HCT116 (cell line): ENCODE measurements around the gene KCTD1. TPM values are rescaled to one million over a fixed set of nuclear protein-coding genes. Genes with fewer than 3 reads are reported as not detected.
A peak's percentile ranks its signal among the peaks of the same experiment; 100 is the strongest.

Experiments used
- ATAC-seq: fragments of 200-7000 bp; cut with Tn5 transposase; 2 replicates; pipeline ENCODE4 v1.9.1; 2020; ENCODE audit warnings: mild to moderate bottlenecking, moderate library complexity
- BruUV-seq: library from RNA; stranded (reverse); fragments of 400-500 nt; replicated peaks from 2 replicates; lab custom pipeline; 2021; lab: Mats Ljungman, UMichigan
- CTCF ChIA-PET: fragments of 300-600 bp; sonication (Branson Sonifier 250); formaldehyde crosslinking; loops from one replicate; lab custom pipeline; 2021; ENCODE audit warnings: antibody characterized with exemption; lab: Charles Lee
- POLR2A ChIA-PET: fragments of 300-600, 350-600 bp; sonication (Branson Sonifier 250); formaldehyde crosslinking; loops from one replicate; lab custom pipeline; 2021; ENCODE audit warnings: antibody characterized with exemption; lab: Charles Lee
- RAD21 ChIA-PET, 2 experiments: fragments of 300-600 bp; sonication (Branson Sonifier 250); formaldehyde crosslinking; loops; one replicate each; lab custom pipeline; 2023; ENCODE audit warnings: low total read pairs in 2 of 2; ENCODE audit not compliant: uncharacterized antibody in 2 of 2, unreplicated experiment in 2 of 2, low non-redundant PET in 1 of 2; lab: Charles Lee
- DNase-seq: peaks from one replicate; pipeline ENCODE4 v3.0.0-alpha.2; 2010; ENCODE audit warnings: low read depth, low spot score
- H2AFZ ChIP-seq: fragments of 200-600 bp; shearing (Covaris generic), sonication (generic); 2 replicates; pipeline ENCODE4 v1.6.1; 2017; ENCODE audit warnings: low read depth, mixed run types, mixed read lengths, antibody characterized with exemption, low read length; ENCODE audit not compliant: poor library complexity, severe bottlenecking
- H3K27ac ChIP-seq: 2 replicates; pipeline ENCODE4 v1.5.1; 2012; ENCODE audit warnings: low read depth, low read length
- H3K27me3 ChIP-seq: fragments of 200-600 bp; sonication (generic); 2 replicates; pipeline ENCODE4 v1.6.1; 2016; ENCODE audit warnings: mixed run types, low read length, mixed read lengths; ENCODE audit not compliant: insufficient read depth
- H3K36me3 ChIP-seq, 2 experiments: fragments of 200-500 bp in 1 of 2; fragments of 200-600 bp in 1 of 2; sonication (Bioruptor generic) in 1 of 2; sonication (generic) in 1 of 2; 2 replicates each; pipeline versions ENCODE4 v1.5.1 to v1.6.1; 2014 to 2016; ENCODE audit warnings: low read length in 2 of 2, inconsistent platforms in 1 of 2, mixed read lengths in 1 of 2, mixed run types in 1 of 2; ENCODE audit not compliant: insufficient read depth in 2 of 2, control insufficient read depth in 1 of 2
- H3K4me1 ChIP-seq, 2 experiments: fragments of 200-600 bp in 1 of 2; sonication (generic) in 1 of 2; 2 replicates each; pipeline versions ENCODE4 v1.5.1 to v1.6.1; 2012 to 2017; ENCODE audit warnings: low read length in 2 of 2, inconsistent platforms in 1 of 2, mild to moderate bottlenecking in 1 of 2, mixed read lengths in 1 of 2, mixed run types in 1 of 2, moderate library complexity in 1 of 2; ENCODE audit not compliant: insufficient read depth in 2 of 2, control insufficient read depth in 1 of 2
- H3K4me2 ChIP-seq: fragments of 200-600 bp; sonication (generic); 2 replicates; pipeline ENCODE4 v1.6.1; 2017; ENCODE audit warnings: mixed run types, low read length, mixed read lengths
- H3K4me3 ChIP-seq, 2 experiments: fragments of 200-600 bp in 1 of 2; sonication (generic) in 1 of 2; replicated peaks in 1 of 2; 2 replicates each; pipeline ENCODE4 v1.5.1; 2011 to 2016; ENCODE audit warnings: low read length in 2 of 2, control low read depth in 1 of 2, low read depth in 1 of 2, mild to moderate bottlenecking in 1 of 2, mixed read lengths in 1 of 2, mixed run types in 1 of 2
- H3K79me2 ChIP-seq: fragments of 200-600 bp; sonication (generic); 2 replicates; pipeline ENCODE4 v1.6.1; 2017; ENCODE audit warnings: mild to moderate bottlenecking, mixed run types, low read length, moderate library complexity, mixed read lengths; ENCODE audit not compliant: insufficient read depth
- H3K9ac ChIP-seq: fragments of 200-600 bp; sonication (generic); 2 replicates; pipeline ENCODE4 v1.6.1; 2016; ENCODE audit warnings: low read length, mixed read lengths
- H3K9me2 ChIP-seq: fragments of 200-600 bp; sonication (generic), shearing (Covaris generic); 2 replicates; pipeline ENCODE4 v1.6.1; 2017; ENCODE audit warnings: mixed run types, mild to moderate bottlenecking, moderate library complexity; ENCODE audit not compliant: insufficient read depth
- H3K9me3 ChIP-seq, 2 experiments: fragments of 200-500 bp in 1 of 2; fragments of 200-600 bp in 1 of 2; sonication (Bioruptor generic) in 1 of 2; sonication (generic) in 1 of 2; 2 replicates each; pipeline ENCODE4 v1.6.1; 2014 to 2017; ENCODE audit warnings: low read length in 2 of 2, mixed read lengths in 2 of 2, inconsistent platforms in 1 of 2, low read depth in 1 of 2, mild to moderate bottlenecking in 1 of 2, mixed run types in 1 of 2, moderate library complexity in 1 of 2; ENCODE audit not compliant: control insufficient read depth in 1 of 2, insufficient read depth in 1 of 2
- H4K20me1 ChIP-seq: fragments of 200-600 bp; sonication (generic), shearing (Covaris generic); 2 replicates; pipeline ENCODE4 v1.6.1; 2017; ENCODE audit warnings: mixed run types, mild to moderate bottlenecking, moderate library complexity; ENCODE audit not compliant: insufficient read depth
- CBX3 ChIP-seq: IDR thresholded peaks from 2 replicates; pipeline ENCODE4 v1.6.1; 2012; ENCODE audit warnings: low read depth
- CEBPB ChIP-seq: IDR thresholded peaks from 2 replicates; pipeline ENCODE4 v1.6.1; 2012; ENCODE audit warnings: low read depth
- EGR1 ChIP-seq: IDR thresholded peaks from 2 replicates; pipeline ENCODE4 v1.6.1; 2012; ENCODE audit warnings: low read depth
- EZH2 ChIP-seq: fragments of 200-600 bp; sonication (generic); IDR thresholded peaks from 2 replicates; pipeline ENCODE4 v1.6.1; 2017; ENCODE audit warnings: antibody characterized with exemption, mixed run types
- EZH2phosphoT487 ChIP-seq: fragments of 200-600 bp; IDR thresholded peaks from 2 replicates; pipeline ENCODE4 v1.6.1; 2018; ENCODE audit warnings: antibody characterized with exemption, borderline replicate concordance
- JUND ChIP-seq: IDR thresholded peaks from 2 replicates; pipeline ENCODE4 v1.6.1; 2012
- POLR2AphosphoS5 ChIP-seq: IDR thresholded peaks from 2 replicates; pipeline ENCODE4 v1.6.1; 2011; ENCODE audit warnings: mild to moderate bottlenecking, low read depth, low read length, moderate library complexity
- RAD21 ChIP-seq: IDR thresholded peaks from 2 replicates; pipeline ENCODE4 v1.6.1; 2012; ENCODE audit warnings: low read depth, mild to moderate bottlenecking
- SIN3A ChIP-seq: IDR thresholded peaks from 2 replicates; pipeline ENCODE4 v1.6.1; 2012; ENCODE audit warnings: low read depth
- SRF ChIP-seq: IDR thresholded peaks from 2 replicates; pipeline ENCODE4 v1.6.1; 2012; ENCODE audit warnings: low read depth
- YY1 ChIP-seq: IDR thresholded peaks from 2 replicates; pipeline ENCODE4 v1.6.1; 2011; ENCODE audit warnings: low read length, low read depth, moderate library complexity, mild to moderate bottlenecking; ENCODE audit not compliant: insufficient replicate concordance; ENCODE audit errors: extremely low read depth
- ZFX ChIP-seq: fragments of 450-650 bp; IDR thresholded peaks from 2 replicates; pipeline ENCODE4 v1.6.1; 2017
- ZNF274 ChIP-seq: fragments of 200-500 bp; sonication (Bioruptor generic); IDR thresholded peaks from 2 replicates; pipeline ENCODE4 v1.6.1; 2014; ENCODE audit warnings: mild to moderate bottlenecking, low read depth, low read length, inconsistent platforms
- intact Hi-C: fragments of 100-400 bp; cut with micrococcal nuclease; formaldehyde crosslinking; loops from 2 replicates; pipeline ENCODE4 v1.10.0; 2022
- total RNA-seq: library from RNA; stranded (reverse); gene quantifications from one replicate; pipeline ENCODE4 v1.2.1, GENCODE V29; 2021; ENCODE audit not compliant: unreplicated experiment
- TF ChIP-seq, protein P1 (sequence below), 3 experiments: fragments of 200-600 bp in 1 of 3; sonication (generic) in 1 of 3; IDR thresholded peaks in 2 of 3; conservative IDR thresholded peaks in 1 of 3; 2 replicates each; pipeline ENCODE4 v1.5.1; 2012 to 2017; ENCODE audit warnings: low read depth in 2 of 3, low read length in 2 of 3, antibody characterized with exemption in 1 of 3, borderline replicate concordance in 1 of 3, control low read depth in 1 of 3, mild to moderate bottlenecking in 1 of 3, mixed read lengths in 1 of 3, mixed run types in 1 of 3, moderate library complexity in 1 of 3; ENCODE audit not compliant: insufficient read depth in 1 of 3
- TF ChIP-seq, protein P2 (sequence below): IDR thresholded peaks from 2 replicates; pipeline ENCODE4 v1.6.1; 2012; ENCODE audit warnings: low read depth
- TF ChIP-seq, protein P3 (sequence below): IDR thresholded peaks from 2 replicates; pipeline ENCODE4 v1.6.1; 2012

Gene KCTD1
- total RNA-seq, 1 experiment from 2014 or later = 16.8 TPM

DNA sequence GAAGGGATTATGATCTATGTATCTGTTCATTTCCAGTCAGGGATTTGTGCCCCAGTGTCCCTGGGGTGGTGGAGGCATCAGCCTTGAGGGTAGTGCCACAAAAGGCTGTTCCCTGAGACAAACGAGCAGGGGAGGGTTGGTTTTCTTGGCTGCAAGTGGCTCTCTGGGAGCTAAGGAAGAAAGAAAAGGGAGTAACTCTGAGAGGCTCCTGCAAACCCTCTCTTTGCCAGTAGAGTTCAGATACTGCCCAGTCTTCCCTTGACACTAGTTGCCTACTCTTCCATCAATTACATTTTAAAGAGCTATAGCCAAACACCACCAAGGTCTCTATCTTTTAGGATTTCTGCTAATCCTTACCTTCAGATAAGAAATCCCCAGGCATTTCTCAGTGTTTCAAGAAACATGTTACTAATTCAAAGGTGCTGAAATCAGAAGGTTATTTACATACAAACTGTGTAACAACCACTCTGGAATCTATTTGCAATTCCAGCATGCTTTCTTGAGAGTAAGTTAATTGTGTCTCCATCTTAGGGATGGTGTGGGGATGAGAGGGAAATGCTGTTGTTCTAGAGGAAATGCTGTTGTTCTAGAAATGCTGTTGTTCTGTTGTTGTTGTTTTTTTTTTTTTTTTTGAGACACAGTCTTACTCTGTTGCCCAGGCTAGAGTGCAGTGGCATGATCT lies 18.7 kb upstream of the KCTD1 start:
- BruUV-seq = no TSS peak
- Histone ChIP-seq H3K9me3 (no peaks in the 10 kb centered on the region), H3K4me1 (peaks cover 4 to 24% of the 10 kb centered on the region in 2 experiments; a peak in 3 of 4 replicates), H3K27me3 (no peaks in the 10 kb centered on the region), H3K27ac (no peak overlapping the region), H3K4me3 (no peak overlapping the region), H2AFZ (no peak overlapping the region), H3K9ac (no peak overlapping the region), H3K4me2 (no peak overlapping the region), H3K79me2 (no peaks in the 10 kb centered on the region), H4K20me1 (no peaks in the 10 kb centered on the region), H3K9me2 (no peaks in the 10 kb centered on the region), H3K36me3 (no peaks in the 10 kb centered on the region)
- ChIA-PET POLR2A (interaction anchor here (0.7 to 0.9 kb wide), 2 partner anchors 9 to 624 kb away, joined by 3 read pairs; no protein-coding TSS in a partner anchor), RAD21 (interaction anchor here in 1 of 2 experiments (0.7 kb wide), 2 partner anchors 175 to 179 kb away, joined by 3 to 5 read pairs; no protein-coding TSS in a partner anchor), CTCF (interaction anchor here (1.0 to 1.9 kb wide), 3 partner anchors 19 to 183 kb away, joined by 4 to 7 read pairs (median 6); partner anchors contain the start of gene KCTD1)
- ATAC-seq (peak; percentile 63), DNase-seq (no peak)
- no peak for TF ChIP-seq CEBPB
- no peak for TF ChIP-seq JUND
- no peak for TF ChIP-seq POLR2AphosphoS5
- TF ChIP-seq, protein P1, sequence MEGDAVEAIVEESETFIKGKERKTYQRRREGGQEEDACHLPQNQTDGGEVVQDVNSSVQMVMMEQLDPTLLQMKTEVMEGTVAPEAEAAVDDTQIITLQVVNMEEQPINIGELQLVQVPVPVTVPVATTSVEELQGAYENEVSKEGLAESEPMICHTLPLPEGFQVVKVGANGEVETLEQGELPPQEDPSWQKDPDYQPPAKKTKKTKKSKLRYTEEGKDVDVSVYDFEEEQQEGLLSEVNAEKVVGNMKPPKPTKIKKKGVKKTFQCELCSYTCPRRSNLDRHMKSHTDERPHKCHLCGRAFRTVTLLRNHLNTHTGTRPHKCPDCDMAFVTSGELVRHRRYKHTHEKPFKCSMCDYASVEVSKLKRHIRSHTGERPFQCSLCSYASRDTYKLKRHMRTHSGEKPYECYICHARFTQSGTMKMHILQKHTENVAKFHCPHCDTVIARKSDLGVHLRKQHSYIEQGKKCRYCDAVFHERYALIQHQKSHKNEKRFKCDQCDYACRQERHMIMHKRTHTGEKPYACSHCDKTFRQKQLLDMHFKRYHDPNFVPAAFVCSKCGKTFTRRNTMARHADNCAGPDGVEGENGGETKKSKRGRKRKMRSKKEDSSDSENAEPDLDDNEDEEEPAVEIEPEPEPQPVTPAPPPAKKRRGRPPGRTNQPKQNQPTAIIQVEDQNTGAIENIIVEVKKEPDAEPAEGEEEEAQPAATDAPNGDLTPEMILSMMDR (IDR thresholded peaks at IDR 0.05 in 2 of 3, conservative IDR thresholded peaks at IDR 0.05 in 1 of 3; ENCODE audit: borderline replicate concordance in 1 of 3, insufficient read depth in 1 of 3, low read depth in 2 of 3, low read length in 2 of 3) = 0 out of 6 replicates have a peak, but pooled peaks of 1 of the 3 experiments have one; percentile 9
- TF ChIP-seq SIN3A = no peak
- TF ChIP-seq CBX3 = no peak
- TF ChIP-seq ZFX = no peak
- TF ChIP-seq YY1 = no peak
- TF ChIP-seq EZH2 = no peak
- TF ChIP-seq EGR1 = no peak
- no peak for TF ChIP-seq SRF
- TF ChIP-seq RAD21 = 0 out of 2 replicates have a peak, but pooled peaks have one; percentile 17
- TF ChIP-seq EZH2phosphoT487 = no peak
- no peak for TF ChIP-seq ZNF274
- TF ChIP-seq, protein P2, sequence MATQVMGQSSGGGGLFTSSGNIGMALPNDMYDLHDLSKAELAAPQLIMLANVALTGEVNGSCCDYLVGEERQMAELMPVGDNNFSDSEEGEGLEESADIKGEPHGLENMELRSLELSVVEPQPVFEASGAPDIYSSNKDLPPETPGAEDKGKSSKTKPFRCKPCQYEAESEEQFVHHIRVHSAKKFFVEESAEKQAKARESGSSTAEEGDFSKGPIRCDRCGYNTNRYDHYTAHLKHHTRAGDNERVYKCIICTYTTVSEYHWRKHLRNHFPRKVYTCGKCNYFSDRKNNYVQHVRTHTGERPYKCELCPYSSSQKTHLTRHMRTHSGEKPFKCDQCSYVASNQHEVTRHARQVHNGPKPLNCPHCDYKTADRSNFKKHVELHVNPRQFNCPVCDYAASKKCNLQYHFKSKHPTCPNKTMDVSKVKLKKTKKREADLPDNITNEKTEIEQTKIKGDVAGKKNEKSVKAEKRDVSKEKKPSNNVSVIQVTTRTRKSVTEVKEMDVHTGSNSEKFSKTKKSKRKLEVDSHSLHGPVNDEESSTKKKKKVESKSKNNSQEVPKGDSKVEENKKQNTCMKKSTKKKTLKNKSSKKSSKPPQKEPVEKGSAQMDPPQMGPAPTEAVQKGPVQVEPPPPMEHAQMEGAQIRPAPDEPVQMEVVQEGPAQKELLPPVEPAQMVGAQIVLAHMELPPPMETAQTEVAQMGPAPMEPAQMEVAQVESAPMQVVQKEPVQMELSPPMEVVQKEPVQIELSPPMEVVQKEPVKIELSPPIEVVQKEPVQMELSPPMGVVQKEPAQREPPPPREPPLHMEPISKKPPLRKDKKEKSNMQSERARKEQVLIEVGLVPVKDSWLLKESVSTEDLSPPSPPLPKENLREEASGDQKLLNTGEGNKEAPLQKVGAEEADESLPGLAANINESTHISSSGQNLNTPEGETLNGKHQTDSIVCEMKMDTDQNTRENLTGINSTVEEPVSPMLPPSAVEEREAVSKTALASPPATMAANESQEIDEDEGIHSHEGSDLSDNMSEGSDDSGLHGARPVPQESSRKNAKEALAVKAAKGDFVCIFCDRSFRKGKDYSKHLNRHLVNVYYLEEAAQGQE = no peak
- TF ChIP-seq, protein P3, sequence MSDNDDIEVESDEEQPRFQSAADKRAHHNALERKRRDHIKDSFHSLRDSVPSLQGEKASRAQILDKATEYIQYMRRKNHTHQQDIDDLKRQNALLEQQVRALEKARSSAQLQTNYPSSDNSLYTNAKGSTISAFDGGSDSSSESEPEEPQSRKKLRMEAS = no peak
- intact Hi-C loops = no loop called here
